Measurements from ENCODE around the gene PLPP4. TPM values are rescaled to one million over a fixed set of nuclear protein-coding genes. Genes with fewer than 3 reads are reported as not detected.

PLPP4 gene
- total RNA-seq, 2 donors from 2014 or later: 0.27 to 61.3 TPM

DNA sequence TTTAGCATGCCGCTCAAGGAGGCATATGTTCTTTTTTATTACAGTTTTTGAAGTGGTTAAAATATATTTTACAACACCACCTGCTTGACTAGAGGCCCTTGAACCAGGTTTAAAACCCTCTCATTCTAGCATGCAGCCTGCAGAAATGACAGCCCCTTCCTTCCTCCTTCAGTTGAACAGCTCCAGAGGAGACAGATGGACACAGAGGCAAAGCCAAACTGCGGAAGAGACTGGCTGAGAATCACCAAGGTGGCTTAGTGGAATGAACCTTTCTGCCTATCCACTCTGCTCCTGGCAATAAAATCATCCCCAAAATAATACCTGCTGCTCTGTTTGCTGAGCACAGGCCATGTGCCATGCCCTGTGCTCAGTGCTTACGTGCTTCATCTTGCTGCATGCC, 23.9 kb upstream of the PLPP4 start:
- intact Hi-C loops (cut with DNase I): no loop called here
- H3K4me1 ChIP-seq (replicated peaks): no peaks in the 10 kb centered on the region
- 49% methylated on average over 3 of the region's 3 CpGs for WGBS

DNA sequence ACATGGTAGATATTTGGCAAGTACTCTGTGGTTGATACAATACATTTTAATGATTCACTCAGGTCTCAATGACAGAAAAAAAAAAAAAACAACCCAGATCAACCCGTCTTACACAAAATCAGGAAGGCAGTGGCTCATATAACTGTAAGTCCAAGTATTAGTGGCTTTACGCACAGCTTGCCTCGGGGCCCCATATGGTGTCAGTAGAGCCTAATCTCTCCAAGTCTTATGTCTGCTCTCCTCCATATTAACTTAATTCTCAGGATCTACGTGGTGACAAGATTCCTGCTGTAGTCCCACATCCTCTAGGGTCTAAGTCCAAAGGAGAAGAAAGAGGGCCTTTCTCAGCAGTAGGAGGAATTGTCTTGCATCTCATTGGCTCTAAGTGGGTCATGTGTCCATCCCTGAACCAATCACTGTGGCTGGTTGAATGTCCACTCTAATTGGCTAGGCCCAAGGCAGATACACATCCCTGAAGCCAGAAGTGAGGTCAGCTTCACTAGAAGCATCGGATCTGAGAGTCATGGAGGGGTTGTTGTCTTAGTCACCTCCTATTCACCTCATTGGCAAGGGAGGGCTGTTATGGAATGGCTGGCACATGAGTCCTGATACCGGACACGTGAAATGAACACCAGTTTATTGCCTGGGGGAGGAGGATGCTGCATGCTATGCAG, 20.5 kb upstream of the PLPP4 start:
- H3K27me3 ChIP-seq (replicated peaks; ENCODE audit: insufficient read depth): peaks cover 4% of the 10 kb centered on the region
- no peak overlapping the region for H3K27ac ChIP-seq
- no peak for DNase-seq (ENCODE audit: low spot score)
- TF ChIP-seq, protein P1, sequence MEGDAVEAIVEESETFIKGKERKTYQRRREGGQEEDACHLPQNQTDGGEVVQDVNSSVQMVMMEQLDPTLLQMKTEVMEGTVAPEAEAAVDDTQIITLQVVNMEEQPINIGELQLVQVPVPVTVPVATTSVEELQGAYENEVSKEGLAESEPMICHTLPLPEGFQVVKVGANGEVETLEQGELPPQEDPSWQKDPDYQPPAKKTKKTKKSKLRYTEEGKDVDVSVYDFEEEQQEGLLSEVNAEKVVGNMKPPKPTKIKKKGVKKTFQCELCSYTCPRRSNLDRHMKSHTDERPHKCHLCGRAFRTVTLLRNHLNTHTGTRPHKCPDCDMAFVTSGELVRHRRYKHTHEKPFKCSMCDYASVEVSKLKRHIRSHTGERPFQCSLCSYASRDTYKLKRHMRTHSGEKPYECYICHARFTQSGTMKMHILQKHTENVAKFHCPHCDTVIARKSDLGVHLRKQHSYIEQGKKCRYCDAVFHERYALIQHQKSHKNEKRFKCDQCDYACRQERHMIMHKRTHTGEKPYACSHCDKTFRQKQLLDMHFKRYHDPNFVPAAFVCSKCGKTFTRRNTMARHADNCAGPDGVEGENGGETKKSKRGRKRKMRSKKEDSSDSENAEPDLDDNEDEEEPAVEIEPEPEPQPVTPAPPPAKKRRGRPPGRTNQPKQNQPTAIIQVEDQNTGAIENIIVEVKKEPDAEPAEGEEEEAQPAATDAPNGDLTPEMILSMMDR (IDR thresholded peaks at IDR 0.05): no peak
- no peak for TF ChIP-seq POLR2A (IDR thresholded peaks at IDR 0.05)
- TF ChIP-seq POLR2AphosphoS5 (IDR thresholded peaks at IDR 0.05): no peak
- H3K9me3 ChIP-seq: no peaks in the 10 kb centered on the region
- H3K36me3 ChIP-seq: no peaks in the 10 kb centered on the region
- intact Hi-C loops (cut with DNase I): no loop called here
- H3K4me3 ChIP-seq: no peak overlapping the region
- no peaks in the 10 kb centered on the region for H3K4me1 ChIP-seq (replicated peaks)
- WGBS: 77% methylated on average over 7 of the region's 7 CpGs

More for the DNA sequence above, 23.9 kb upstream of the PLPP4 start:
- TF ChIP-seq, protein P1 (IDR thresholded peaks at IDR 0.05): no peak
- TF ChIP-seq POLR2A (IDR thresholded peaks at IDR 0.05) (no peak), POLR2AphosphoS5 (IDR thresholded peaks at IDR 0.05) (no peak)
- Histone ChIP-seq H3K27me3 (replicated peaks; ENCODE audit: insufficient read depth) (peaks cover 4% of the 10 kb centered on the region), H3K36me3 (no peaks in the 10 kb centered on the region), H3K27ac (no peak overlapping the region), H3K4me3 (no peak overlapping the region), H3K9me3 (no peaks in the 10 kb centered on the region)
- DNase-seq (ENCODE audit: low spot score): no peak

DNA sequence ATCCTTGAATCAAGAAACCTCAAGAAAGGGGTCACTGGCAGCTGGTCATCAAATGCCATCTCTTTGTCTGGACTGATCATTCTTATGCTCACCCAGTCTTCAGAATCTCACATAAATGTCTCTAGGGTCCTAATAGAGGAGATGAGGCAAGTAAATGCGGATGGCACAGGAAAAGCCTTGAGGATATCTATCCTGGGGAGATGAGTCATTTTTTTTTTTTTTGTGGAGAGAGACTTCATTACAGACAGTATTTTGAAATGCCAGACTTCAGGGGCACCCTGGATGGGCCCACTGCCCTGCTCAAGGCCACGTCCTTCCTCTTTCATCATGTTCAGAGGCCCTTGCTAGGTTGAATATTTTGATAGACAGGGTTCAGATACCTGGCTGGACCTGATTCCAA, 19.5 kb upstream of the PLPP4 start:
- DNase-seq (ENCODE audit: low spot score): no peak
- Histone ChIP-seq H3K4me3 (no peak overlapping the region), H3K4me1 (replicated peaks) (no peaks in the 10 kb centered on the region), H3K27me3 (replicated peaks; ENCODE audit: insufficient read depth) (peaks cover 4% of the 10 kb centered on the region), H3K9me3 (no peaks in the 10 kb centered on the region), H3K36me3 (no peaks in the 10 kb centered on the region), H3K27ac (no peak overlapping the region)
- TF ChIP-seq, protein P1 (IDR thresholded peaks at IDR 0.05): no peak
- TF ChIP-seq POLR2AphosphoS5 (IDR thresholded peaks at IDR 0.05): no peak
- TF ChIP-seq POLR2A (IDR thresholded peaks at IDR 0.05): no peak
- intact Hi-C loops (cut with DNase I): no loop called here
- WGBS: 85% methylated on average over 2 of the region's 2 CpGs

DNA sequence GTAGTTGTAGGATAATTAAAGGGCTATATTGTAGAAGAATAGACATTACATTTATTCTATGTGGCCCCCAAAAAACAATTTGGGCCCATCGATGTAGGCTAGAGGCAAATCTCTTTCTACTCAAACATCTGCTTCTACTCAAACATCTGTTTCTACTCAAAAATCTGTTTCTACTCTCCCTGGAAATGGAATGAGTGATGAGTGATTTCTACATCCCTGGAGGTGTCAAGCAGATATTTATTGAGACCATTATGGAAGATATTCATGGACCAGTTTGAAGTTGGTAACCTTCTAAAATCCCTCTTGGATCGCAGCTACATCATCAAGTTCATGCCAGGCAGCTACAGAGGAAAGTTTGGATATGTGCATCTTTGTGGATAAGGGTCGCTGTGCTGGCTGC, 5.1 kb upstream of the PLPP4 start:
- TF ChIP-seq, protein P1 (IDR thresholded peaks at IDR 0.05): no peak
- TF ChIP-seq POLR2A (IDR thresholded peaks at IDR 0.05) (no peak), POLR2AphosphoS5 (IDR thresholded peaks at IDR 0.05) (no peak)
- Histone ChIP-seq H3K9me3 (no peaks in the 10 kb centered on the region), H3K36me3 (no peaks in the 10 kb centered on the region), H3K27ac (no peak overlapping the region), H3K27me3 (replicated peaks; ENCODE audit: insufficient read depth) (no peaks in the 10 kb centered on the region), H3K4me3 (no peak overlapping the region), H3K4me1 (replicated peaks) (no peaks in the 10 kb centered on the region)
- WGBS: 54% methylated on average over 3 of the region's 3 CpGs
- intact Hi-C loops (cut with DNase I): no loop called here
- no peak for DNase-seq (ENCODE audit: low spot score)

DNA sequence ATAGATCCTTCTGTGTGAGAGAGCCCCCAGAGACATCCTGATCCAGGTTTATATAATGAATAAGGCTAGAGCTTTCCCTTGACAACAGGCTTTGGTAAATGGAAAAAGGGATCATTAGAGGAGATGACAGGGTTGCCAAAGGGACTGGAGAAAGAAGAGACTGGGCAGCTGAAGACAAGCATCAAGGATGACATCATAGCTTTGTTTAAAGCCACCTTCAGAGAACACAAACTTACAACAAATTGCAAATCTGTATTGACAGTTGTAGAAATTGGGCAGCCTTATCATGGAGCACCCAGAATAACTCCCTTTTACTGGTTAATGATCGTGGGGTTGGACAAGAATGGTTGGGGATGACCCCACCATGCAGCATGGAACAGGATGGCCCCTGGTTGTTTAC, 3.7 kb upstream of the PLPP4 start:
- H3K4me3 ChIP-seq: no peak overlapping the region
- H3K4me1 ChIP-seq (replicated peaks): no peaks in the 10 kb centered on the region
- no peak for DNase-seq (ENCODE audit: low spot score)
- 78% methylated on average over 1 of the region's 1 CpG for WGBS
- no peaks in the 10 kb centered on the region for H3K27me3 ChIP-seq (replicated peaks; ENCODE audit: insufficient read depth)
- TF ChIP-seq POLR2A (IDR thresholded peaks at IDR 0.05) (no peak), POLR2AphosphoS5 (IDR thresholded peaks at IDR 0.05) (no peak)
- TF ChIP-seq, protein P1 (IDR thresholded peaks at IDR 0.05): no peak
- no peaks in the 10 kb centered on the region for H3K9me3 ChIP-seq
- intact Hi-C loops (cut with DNase I): no loop called here
- H3K27ac ChIP-seq: no peak overlapping the region
- H3K36me3 ChIP-seq: no peaks in the 10 kb centered on the region

Data from prostate gland (tissue), 2 donors.